Activated naive CD8-positive, alpha-beta T cell (primary cell): ENCODE results near the gene ESRRA.
"Not testable (repeated sequence)": the region's sequence is repeated elsewhere in the genome, so short reads cannot be mapped to it uniquely, and the experiment has no call there.

Experiments
- H3K27ac Mint-ChIP-seq: one replicate; pipeline ENCODE4 v1.8.0; 2021; ENCODE audit warnings: mixed read lengths
- H3K27me3 Mint-ChIP-seq: one replicate; pipeline ENCODE4 v1.8.0; 2021; ENCODE audit warnings: mixed read lengths
- H3K36me3 Mint-ChIP-seq: one replicate; pipeline ENCODE4 v1.8.0; 2021; ENCODE audit warnings: mixed read lengths
- H3K4me1 Mint-ChIP-seq: one replicate; pipeline ENCODE4 v1.8.0; 2021; ENCODE audit warnings: low read depth, mixed read lengths
- H3K4me3 Mint-ChIP-seq: one replicate; pipeline ENCODE4 v1.8.0; 2021; ENCODE audit warnings: mild to moderate bottlenecking, mixed read lengths
- H3K9me3 Mint-ChIP-seq: one replicate; pipeline ENCODE4 v1.8.0; 2021; ENCODE audit warnings: low read depth, mixed read lengths

Gene ESRRA

DNA sequence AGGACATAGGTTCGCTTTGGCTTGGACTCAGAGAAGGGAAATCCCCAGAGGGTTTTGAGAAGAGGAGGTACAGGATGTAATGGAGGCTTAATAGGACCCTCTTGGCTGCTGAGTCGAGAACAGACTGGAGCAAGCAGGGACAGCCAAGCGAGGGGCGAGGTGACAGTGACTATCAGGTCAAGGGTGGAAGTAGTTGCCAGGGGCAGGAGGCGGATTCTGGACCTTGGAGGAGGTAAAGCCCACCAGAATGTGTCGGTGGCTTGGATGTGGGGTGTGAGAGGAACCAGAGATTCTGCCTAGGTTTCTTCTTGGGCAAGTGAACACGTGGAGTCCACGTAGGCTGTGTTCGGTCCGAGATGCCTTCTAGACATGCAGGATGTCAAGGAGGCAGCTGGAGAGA, 7.6 kb downstream of the ESRRA start:
- Mint-ChIP-seq H3K36me3 (peaks cover 10% of the 10 kb centered on the region), H3K27me3 (no peaks in the 10 kb centered on the region), H3K4me3 (no peak overlapping the region), H3K27ac (peak overlapping the region; percentile 66), H3K4me1 (peaks cover 33% of the 10 kb centered on the region), H3K9me3 (no peaks in the 10 kb centered on the region)

GRCh38 chr11:64313491-64314145, 8.3 kb downstream of the ESRRA start:
- Mint-ChIP-seq H3K9me3 (no peaks in the 10 kb centered on the region), H3K27ac (peak overlapping the region; percentile 66)

DNA sequence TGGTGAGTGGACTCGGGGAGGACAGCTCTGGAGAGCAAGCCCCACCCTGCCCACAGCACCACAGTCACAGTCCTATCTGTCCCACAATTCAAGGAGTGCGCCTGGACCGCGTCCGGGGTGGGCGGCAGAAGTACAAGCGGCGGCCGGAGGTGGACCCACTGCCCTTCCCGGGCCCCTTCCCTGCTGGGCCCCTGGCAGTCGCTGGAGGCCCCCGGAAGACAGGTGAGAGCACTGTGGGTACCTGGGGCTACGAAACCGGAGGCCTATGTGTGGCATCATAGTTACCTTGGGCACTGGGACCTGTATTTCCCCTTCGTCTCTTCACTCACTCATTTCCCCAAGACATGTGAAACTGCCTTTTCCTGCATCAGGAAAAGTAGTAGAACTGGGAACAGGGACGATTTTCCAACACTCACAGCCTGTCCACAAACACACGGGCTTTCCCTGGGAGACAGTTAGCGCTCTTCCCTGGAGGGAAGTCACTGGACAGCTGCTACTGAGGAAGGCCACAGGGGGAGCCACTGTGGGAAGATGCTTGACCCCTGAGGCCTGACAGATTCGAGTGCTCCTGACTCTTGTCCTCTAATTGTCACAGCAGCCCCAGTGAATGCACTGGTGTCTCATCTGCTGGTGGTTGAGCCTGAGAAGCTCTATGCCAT, 9.0 kb downstream of the ESRRA start:
- peak overlapping the region; percentile 66 for H3K27ac Mint-ChIP-seq
- H3K4me1 Mint-ChIP-seq, result peaks cover 38% of the 10 kb centered on the region
- H3K27me3 Mint-ChIP-seq, result no peaks in the 10 kb centered on the region
- no peaks in the 10 kb centered on the region for H3K9me3 Mint-ChIP-seq
- H3K36me3 Mint-ChIP-seq, result peaks cover 10% of the 10 kb centered on the region
- peak overlapping the region; percentile 44 for H3K4me3 Mint-ChIP-seq

More at GRCh38 chr11:64313491-64314145, 8.3 kb downstream of the ESRRA start:
- Mint-ChIP-seq H3K4me1 (peaks cover 33% of the 10 kb centered on the region), H3K27me3 (no peaks in the 10 kb centered on the region), H3K36me3 (peaks cover 10% of the 10 kb centered on the region), H3K4me3 (no peak overlapping the region)

DNA sequence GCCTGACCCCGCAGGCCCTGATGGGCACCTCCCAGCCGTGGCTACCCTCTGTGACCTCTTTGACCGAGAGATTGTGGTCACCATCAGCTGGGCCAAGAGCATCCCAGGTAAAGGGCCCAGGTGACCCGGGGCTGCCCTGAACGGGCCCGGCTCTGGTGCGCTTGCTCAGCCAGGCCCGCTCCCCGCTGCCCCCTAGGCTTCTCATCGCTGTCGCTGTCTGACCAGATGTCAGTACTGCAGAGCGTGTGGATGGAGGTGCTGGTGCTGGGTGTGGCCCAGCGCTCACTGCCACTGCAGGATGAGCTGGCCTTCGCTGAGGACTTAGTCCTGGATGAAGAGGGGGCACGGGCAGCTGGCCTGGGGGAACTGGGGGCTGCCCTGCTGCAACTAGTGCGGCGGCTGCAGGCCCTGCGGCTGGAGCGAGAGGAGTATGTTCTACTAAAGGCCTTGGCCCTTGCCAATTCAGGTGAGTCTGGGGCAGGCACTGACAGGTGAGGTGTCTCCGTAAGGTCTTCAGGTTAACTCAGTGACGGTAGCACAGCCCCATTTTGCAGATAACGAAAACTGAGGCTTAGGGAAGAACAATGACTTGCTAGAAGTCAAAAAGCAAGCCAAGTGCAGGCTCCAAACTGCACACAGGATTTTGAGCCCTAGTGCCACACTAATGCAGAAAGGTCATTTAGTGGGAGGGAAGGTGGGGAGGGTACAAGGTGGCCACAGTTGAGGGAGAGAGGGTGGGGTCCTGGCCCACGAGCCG, 9.7 kb downstream of the ESRRA start:
- Mint-ChIP-seq H3K27ac (peak overlapping the region; percentile 66), H3K36me3 (peaks cover 10% of the 10 kb centered on the region)

GRCh38 chr11:64315667-64316526, 10.6 kb downstream of the ESRRA start:
- not testable (repeated sequence) for H3K9me3 Mint-ChIP-seq, H3K27me3 Mint-ChIP-seq
- Mint-ChIP-seq H3K4me3 (peak overlapping the region; percentile 97), H3K27ac (peak overlapping the region; percentile 99), H3K4me1 (peaks cover 39% of the 10 kb centered on the region), H3K36me3 (peaks cover 10% of the 10 kb centered on the region)

More for the DNA sequence above, 9.7 kb downstream of the ESRRA start:
- Mint-ChIP-seq H3K27me3 (no peaks in the 10 kb centered on the region), H3K9me3 (no peaks in the 10 kb centered on the region), H3K4me1 (peaks cover 38% of the 10 kb centered on the region), H3K4me3 (peak overlapping the region; percentile 60)

GRCh38 chr11:64316672-64317324, 11.5 kb downstream of the ESRRA start:
- Mint-ChIP-seq H3K4me3 (peak overlapping the region; percentile 97), H3K27me3 (no peaks in the 10 kb centered on the region), H3K27ac (peak overlapping the region; percentile 99), H3K9me3 (no peaks in the 10 kb centered on the region), H3K4me1 (peaks cover 38% of the 10 kb centered on the region), H3K36me3 (peaks cover 10% of the 10 kb centered on the region)

GRCh38 chr11:64317325-64317960, 12.1 kb downstream of the ESRRA start, which contains the start of gene TRMT112:
TSS of gene TRMT112 (minus strand) at chr11:64317559. CDS start at chr11:64317526, 33 bp downstream.
- no peaks in the 10 kb centered on the region for H3K9me3 Mint-ChIP-seq
- H3K27ac Mint-ChIP-seq, result peak within 1 kb of the TSS; percentile 99
- H3K27me3 Mint-ChIP-seq, result no peaks in the 10 kb centered on the region
- H3K4me3 Mint-ChIP-seq, result peak within 1 kb of the TSS; percentile 97
- peaks cover 37% of the 10 kb centered on the region for H3K4me1 Mint-ChIP-seq
- H3K36me3 Mint-ChIP-seq, result peaks cover 10% of the 10 kb centered on the region

GRCh38 chr11:64317961-64318765, 12.8 kb downstream of the ESRRA start, which contains the start of gene PRDX5:
TSS of gene PRDX5 (plus strand) at chr11:64318121. CDS start at chr11:64318216, 95 bp downstream.
- peaks cover 30% of the 10 kb centered on the region for H3K4me1 Mint-ChIP-seq
- no peaks in the 10 kb centered on the region for H3K9me3 Mint-ChIP-seq
- H3K4me3 Mint-ChIP-seq, result peak within 1 kb of the TSS; percentile 97
- peaks cover 8% of the 10 kb centered on the region for H3K36me3 Mint-ChIP-seq
- H3K27me3 Mint-ChIP-seq, result no peaks in the 10 kb centered on the region
- peak within 1 kb of the TSS; percentile 99 for H3K27ac Mint-ChIP-seq

DNA sequence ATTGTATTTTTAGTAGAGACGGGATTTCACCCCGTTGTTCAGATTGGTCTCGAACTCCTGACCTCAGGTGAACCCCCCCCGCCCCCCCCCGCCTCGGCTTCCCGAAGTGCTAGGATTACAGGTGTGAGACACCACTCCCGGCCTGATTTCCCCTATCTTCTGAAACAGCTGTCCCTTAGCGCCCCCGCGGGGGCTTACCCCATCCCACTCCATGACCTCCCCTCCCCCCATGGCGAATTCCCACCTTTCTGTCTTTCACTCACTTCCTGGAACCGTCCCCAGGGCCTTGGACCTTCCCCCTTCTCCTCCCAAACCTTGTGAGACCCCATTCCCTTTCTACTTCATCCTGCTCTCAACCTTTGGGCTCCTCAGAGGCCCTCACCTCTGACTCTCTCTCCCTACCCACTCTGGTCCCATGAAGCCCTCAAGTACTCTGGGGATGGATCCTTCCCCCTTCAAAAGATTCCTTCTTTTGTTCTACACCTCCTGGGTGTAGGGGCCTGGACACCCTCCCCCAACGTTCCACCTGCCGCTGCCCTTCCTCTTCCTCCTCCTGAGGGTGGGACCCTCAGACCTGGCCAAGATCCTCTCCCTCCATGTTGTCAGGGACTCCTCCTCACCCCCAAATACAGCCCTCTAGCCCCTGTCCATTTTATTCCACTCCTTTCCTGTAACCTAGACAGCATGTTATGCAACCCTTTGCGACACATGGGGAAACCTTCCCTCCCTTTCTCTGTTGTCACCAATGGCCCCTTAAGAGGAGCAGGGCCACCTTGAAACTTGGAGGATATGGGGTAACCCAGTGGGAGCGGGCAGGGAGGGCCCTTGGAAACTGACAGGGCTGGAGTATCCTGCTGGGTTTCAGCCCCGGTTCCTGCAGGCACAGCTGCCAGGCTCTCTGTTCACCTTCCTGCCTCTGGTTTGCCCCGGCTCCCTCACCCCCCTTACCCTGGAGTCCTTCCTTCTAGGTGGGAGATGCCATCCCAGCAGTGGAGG, 13.7 kb downstream of the ESRRA start:
- peaks cover 8% of the 10 kb centered on the region for H3K36me3 Mint-ChIP-seq
- peaks cover 28% of the 10 kb centered on the region for H3K4me1 Mint-ChIP-seq
- peak overlapping the region; percentile 77 for H3K27ac Mint-ChIP-seq
- no peaks in the 10 kb centered on the region for H3K9me3 Mint-ChIP-seq
- peak overlapping the region; percentile 97 for H3K4me3 Mint-ChIP-seq
- no peaks in the 10 kb centered on the region for H3K27me3 Mint-ChIP-seq

- no peaks in the 10 kb centered on the region for H3K27me3 Mint-ChIP-seq
- H3K9me3 Mint-ChIP-seq, result no peaks in the 10 kb centered on the region
- no peak overlapping the region for H3K4me3 Mint-ChIP-seq
- H3K27ac Mint-ChIP-seq, result no peak overlapping the region
- H3K4me1 Mint-ChIP-seq, result peaks cover 23% of the 10 kb centered on the region
- H3K36me3 Mint-ChIP-seq, result peaks cover 8% of the 10 kb centered on the region
Observed at GRCh38 chr11:64320556-64320955, 15.2 kb downstream of the ESRRA start.

GRCh38 chr11:64321026-64321425, 15.7 kb downstream of the ESRRA start:
- H3K4me3 Mint-ChIP-seq, result no peak overlapping the region
- H3K4me1 Mint-ChIP-seq, result peaks cover 23% of the 10 kb centered on the region
- no peak overlapping the region for H3K27ac Mint-ChIP-seq
- peaks cover 8% of the 10 kb centered on the region for H3K36me3 Mint-ChIP-seq
- no peaks in the 10 kb centered on the region for H3K9me3 Mint-ChIP-seq
- no peaks in the 10 kb centered on the region for H3K27me3 Mint-ChIP-seq

DNA sequence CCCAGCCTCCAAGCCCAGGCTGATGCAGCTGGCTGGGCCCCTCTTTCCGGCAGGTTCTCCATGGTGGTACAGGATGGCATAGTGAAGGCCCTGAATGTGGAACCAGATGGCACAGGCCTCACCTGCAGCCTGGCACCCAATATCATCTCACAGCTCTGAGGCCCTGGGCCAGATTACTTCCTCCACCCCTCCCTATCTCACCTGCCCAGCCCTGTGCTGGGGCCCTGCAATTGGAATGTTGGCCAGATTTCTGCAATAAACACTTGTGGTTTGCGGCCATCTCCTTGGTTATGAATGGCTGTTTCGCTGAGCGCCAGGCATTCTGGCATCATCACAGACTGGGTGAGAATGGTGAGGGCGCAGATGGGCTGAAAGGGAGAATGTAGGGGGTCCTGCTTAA, 16.2 kb downstream of the ESRRA start:
- H3K36me3 Mint-ChIP-seq, result peaks cover 5% of the 10 kb centered on the region
- no peak overlapping the region for H3K27ac Mint-ChIP-seq
- H3K4me3 Mint-ChIP-seq, result no peak overlapping the region
- no peaks in the 10 kb centered on the region for H3K27me3 Mint-ChIP-seq
- peaks cover 19% of the 10 kb centered on the region for H3K4me1 Mint-ChIP-seq
- no peaks in the 10 kb centered on the region for H3K9me3 Mint-ChIP-seq
